Retinal pigment epithelial cell (primary cell): ENCODE data around the gene SREBF1.

Source experiments
- DNase-seq: peaks from one replicate; pipeline ENCODE4 v3.0.0-alpha.2; 2010; ENCODE audit warnings: low read depth
- H3K4me3 ChIP-seq: 2 replicates; pipeline ENCODE4 v1.5.1; 2011; ENCODE audit warnings: mild to moderate bottlenecking, low read length, control low read depth, moderate library complexity
- CTCF ChIP-seq: conservative IDR thresholded peaks from 2 replicates; pipeline ENCODE4 v1.5.1; 2011; ENCODE audit warnings: low read depth, low read length, control low read depth, inconsistent platforms

The SREBF1 gene

GRCh38 chr17:17814162-17815061, 22.4 kb downstream of the SREBF1 start:
- no peak overlapping the region for H3K4me3 ChIP-seq
- no peak for TF ChIP-seq CTCF
- no peak for DNase-seq

- TF ChIP-seq CTCF: no peak
- DNase-seq: no peak
- no peak overlapping the region for H3K4me3 ChIP-seq
Measured at GRCh38 chr17:17813725-17814095, 23.1 kb downstream of the SREBF1 start.

- no peak for DNase-seq
- TF ChIP-seq CTCF: no peak
- no peak overlapping the region for H3K4me3 ChIP-seq
Measured at GRCh38 chr17:17813055-17813724, 23.6 kb downstream of the SREBF1 start.

GRCh38 chr17:17812211-17813054, 24.4 kb downstream of the SREBF1 start:
- DNase-seq: no peak
- no peak overlapping the region for H3K4me3 ChIP-seq
- peak; percentile 95 for TF ChIP-seq CTCF

GRCh38 chr17:17811381-17812210, 25.2 kb downstream of the SREBF1 start:
- TF ChIP-seq CTCF: no peak
- no peak overlapping the region for H3K4me3 ChIP-seq
- DNase-seq: no peak

- TF ChIP-seq CTCF: no peak
- no peak overlapping the region for H3K4me3 ChIP-seq
- no peak for DNase-seq
Measured at GRCh38 chr17:17810895-17811248, 25.9 kb downstream of the SREBF1 start.
